ENCODE measurements around the gene AZIN2.

- TF ChIP-seq POLR2A (IDR thresholded peaks at IDR 0.05) (no peak), CTCF (IDR thresholded peaks at IDR 0.05) (no peak)
Measured at GRCh38 chr1:33041026-33041425, 39.9 kb upstream of the AZIN2 start.

Measured in adrenal gland (tissue), 5 donors.